HG03520 (cell line): ENCODE results near the gene TP53I11.
A peak's percentile ranks its signal among the peaks of the same experiment; 100 is the strongest.

ENCODE experiments used
- ATAC-seq: cut with Tn5 transposase; IDR thresholded peaks from one replicate; pipeline ENCODE4 v1.9.1; 2021; ENCODE audit warnings: mild to moderate bottlenecking, moderate library complexity; ENCODE audit not compliant: unreplicated experiment

TP53I11 gene

DNA sequence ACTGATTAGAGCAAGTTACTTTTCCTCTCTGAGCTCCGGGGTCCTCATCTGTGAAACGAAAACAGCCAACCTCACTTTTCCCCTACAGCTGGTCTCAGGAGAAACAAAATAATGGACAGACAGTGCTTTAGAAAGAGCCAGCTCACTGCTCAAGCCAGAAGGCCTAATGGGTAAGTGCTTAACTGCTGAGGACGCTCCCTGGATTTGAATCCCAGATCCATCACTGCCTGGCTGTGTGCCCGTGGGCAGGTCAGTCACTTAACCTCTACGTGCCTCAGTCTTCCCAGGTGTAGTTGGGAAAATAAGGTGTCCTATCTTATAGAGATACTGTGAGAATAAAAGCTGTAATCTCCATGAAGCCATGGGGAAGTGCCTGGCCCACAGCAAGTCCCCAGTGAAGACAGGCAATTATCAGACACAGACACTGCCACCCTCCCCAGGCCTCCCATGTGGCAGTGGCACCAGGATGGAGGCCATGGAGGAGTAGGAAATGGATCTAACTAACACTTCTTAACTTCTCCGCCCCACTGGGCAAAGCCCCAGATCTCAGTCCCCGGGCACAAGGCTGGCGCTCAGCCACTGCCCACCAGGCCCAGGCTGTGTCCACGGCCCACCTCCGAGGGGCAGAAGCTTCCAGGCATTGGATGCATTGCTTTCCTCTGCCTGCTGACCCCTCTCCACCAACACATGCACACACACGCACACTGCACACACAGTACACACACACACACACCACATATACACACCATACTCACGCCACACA, 9.2 kb downstream of the TP53I11 start:
- no peak for ATAC-seq

DNA sequence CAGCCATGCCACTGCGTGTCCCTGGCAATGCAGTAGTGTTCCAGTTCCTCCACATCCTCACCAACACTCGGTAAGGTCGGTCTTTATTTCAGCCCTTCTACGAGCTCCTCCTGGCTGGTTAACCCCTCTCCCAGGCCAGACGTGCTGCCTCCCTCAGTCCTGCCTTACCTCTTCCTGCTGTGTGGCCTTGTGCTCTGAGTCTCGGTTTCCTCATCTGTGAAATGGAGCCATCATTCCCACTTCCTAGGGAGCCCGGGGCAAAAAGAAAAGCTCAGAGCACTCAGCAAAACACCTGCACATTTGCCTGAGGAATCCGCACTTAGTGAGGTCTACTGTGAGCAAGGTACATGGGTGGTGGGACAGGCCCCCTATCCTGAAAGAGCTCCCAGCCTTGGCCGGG, 9.8 kb downstream of the TP53I11 start:
- ATAC-seq: no peak

DNA sequence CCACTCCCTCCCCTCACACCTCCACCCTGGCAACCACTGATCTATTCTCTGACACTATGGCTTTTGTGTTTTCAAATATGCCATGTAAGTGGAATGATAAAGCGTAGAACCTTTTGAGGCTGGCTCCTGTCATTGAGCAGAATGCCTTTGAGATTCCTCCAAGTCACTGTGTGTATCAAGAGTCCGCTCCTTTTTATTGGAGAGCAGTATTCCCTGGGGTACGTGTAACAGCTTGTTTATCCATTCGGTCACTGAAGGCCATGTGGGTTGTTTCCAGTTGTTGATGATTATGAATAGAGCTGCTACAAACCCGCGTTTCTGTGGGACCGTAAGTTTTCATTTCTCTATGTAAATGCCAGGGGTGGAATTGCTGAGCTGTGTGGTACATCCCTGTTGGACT, 10.3 kb downstream of the TP53I11 start:
- ATAC-seq: no peak

DNA sequence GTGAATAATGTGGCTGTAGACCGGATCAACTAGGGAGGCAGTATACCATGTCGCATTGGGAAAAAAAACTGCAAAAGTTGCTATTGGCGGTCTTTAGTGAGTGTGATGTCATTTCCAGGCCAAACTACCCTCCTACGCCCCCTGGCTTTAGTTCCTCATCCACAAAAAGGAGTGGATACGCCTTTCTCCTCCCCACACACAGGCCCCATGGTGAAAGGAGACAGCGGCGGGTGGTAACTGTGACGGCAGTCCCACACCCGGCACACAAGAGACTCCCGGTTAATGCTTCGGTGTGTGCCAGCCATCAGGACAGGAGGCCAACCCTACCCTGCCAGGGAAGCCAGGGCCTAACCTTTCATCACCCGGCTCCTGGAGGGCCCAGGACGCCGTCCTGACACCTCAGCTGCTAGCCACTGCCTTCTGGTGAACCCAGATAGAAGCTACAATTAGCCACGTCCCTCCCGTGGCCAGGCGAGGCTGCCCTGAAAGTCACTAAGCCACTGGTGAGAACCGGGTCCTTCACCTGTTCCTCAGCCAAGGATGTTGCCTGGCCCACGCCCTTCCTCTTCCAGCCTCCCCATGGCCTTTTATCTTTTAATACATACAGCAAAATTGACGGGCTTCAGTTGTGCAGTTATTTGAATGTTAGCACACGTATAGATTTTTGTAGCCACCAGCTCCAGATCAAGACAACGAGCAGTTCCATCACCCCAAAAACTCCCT, 10.8 kb downstream of the TP53I11 start:
- no peak for ATAC-seq

DNA sequence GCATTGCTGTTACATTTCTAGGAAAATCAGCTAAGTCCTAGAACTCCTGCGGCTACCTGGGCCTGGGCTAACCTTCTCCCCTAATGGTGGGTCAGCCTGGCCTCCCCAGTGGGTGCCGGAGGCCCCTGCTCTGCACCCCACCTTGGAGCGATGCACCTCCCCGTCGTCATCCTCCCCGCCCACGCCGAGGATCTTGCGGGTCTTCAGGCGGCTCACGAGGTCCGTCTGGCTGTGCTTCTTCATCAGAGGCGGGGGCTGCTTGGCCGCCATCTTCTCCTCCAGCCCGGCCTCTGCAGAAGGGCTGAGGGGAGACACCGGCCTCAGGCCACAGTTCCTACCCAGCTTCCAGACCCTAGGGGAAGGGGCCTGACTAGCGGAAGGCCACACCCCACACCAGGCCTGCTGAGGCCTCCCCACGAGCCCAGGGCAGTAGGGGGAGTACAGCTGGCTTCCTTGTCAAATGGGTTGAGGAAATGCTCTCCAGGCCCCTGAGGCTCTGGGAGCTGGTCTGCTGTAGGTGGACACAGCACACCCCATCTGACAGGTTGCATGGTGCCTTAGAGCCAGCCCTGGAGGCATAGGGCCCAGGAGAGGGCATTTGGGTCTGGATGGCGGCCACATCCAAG, 12.5 kb downstream of the TP53I11 start:
- no peak for ATAC-seq

DNA sequence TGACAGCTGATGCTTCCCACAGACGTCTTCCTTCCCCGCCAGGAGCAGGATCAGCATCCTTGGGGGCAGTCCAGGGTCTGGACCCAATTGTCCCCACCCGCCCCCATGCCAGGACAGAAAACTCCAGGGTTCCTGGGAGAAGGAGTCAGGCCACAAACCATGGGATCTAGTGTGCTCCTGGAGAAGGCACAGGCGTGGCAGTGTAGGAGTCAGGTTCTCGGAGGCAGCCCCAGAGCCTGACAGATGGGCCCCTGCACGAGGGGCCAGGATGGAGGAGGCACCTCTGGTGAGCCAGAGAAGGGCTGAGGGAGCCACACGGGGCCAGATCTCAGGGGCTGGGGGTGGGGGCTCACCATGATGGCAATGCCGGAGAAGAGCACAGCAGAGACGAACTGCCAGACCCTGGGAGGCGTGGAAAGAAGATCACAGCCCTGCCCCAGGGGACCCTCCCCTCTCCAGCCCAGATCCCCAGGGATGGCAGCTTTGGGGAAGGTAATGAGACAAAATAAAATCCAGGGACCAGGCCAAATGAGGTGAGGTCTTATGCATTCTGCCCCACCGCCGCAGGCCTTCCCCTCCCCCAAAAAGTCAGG, 13.6 kb downstream of the TP53I11 start:
- no peak for ATAC-seq

DNA sequence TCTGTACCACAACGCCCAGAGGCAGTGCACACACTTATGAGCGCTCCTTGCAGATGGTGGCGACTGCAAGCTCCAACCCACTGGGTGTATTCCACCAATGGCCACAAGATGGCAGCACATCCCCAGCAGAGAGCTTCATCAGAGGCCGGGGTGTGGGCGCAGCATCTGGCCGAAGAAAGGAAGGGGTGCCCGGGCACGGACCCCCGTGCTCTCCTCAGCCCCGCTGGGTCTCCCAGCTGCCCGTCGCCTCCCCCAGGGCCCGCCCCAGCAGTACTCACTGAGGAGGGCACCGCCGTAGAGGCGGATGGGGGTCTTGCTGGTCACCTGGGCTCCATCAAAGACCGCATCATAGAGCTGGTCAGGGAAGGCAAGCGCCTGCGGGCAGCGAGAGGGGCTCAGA, 14.2 kb downstream of the TP53I11 start:
- peak; percentile 61 for ATAC-seq

DNA sequence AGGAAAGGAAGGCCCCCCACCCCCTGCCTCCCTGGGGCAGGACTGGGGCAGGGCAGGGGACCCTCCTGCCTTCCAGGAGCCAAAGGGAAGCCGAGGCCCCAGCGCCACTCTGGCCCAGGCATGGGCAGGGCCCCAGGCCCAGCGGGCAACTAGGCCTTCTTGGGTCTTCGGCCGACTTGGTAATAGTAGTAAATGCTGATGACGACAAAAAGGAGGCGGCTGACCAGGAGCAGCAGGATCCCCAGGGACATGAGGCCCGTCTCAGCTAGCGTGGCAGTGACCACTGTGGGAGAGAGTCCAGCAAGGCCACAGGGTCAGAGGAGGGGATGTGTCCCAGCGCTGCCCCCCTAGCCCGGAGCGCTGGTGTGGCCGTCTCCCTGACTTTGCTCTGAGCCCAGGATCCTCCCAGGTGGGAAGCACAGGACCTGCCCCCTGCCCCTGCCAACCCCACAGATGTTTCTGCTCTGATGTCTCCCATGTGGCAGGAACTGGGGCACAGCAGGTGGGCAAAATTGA, 15.9 kb downstream of the TP53I11 start:
- no peak for ATAC-seq

DNA sequence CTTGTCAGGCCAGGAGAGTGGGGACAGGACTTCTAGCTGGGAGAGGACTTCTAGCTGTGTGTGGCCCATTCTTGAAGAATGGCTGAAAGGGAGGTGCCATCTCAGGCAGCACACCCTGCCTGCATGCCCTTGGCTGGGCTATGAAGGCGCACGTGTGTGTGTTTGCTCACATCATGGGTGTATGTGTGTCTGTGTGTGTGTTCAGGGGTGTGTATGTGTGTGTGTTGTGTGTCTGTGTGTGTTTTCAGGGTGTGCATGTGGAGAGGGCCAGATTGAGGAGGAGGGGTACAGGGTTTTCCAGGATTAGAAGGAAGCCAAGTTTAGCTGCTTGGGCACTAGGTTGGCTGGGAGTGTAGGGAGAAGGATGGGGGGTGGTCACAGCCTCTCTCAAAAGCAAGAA, 16.6 kb downstream of the TP53I11 start:
- ATAC-seq: no peak

DNA sequence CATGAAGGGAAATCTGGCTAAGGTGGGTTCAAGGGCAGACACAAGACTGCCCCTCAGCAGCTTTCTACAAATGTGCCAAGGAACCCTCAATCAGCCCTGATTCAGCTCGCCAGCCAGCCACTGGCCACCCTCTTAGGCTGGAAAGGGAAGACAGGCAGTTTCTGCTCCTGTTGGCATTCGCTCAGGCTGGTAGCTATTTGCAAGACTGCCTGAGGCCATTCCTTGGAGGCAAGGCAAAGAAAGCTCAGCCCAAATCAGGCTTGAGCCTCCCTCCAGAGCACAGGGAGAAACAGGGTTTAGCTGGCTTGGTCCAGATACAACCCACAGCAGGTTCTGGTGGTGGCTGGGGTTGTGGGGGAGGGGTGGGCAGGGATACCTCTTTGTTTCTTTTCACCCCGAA, 19.2 kb downstream of the TP53I11 start:
- no peak for ATAC-seq

DNA sequence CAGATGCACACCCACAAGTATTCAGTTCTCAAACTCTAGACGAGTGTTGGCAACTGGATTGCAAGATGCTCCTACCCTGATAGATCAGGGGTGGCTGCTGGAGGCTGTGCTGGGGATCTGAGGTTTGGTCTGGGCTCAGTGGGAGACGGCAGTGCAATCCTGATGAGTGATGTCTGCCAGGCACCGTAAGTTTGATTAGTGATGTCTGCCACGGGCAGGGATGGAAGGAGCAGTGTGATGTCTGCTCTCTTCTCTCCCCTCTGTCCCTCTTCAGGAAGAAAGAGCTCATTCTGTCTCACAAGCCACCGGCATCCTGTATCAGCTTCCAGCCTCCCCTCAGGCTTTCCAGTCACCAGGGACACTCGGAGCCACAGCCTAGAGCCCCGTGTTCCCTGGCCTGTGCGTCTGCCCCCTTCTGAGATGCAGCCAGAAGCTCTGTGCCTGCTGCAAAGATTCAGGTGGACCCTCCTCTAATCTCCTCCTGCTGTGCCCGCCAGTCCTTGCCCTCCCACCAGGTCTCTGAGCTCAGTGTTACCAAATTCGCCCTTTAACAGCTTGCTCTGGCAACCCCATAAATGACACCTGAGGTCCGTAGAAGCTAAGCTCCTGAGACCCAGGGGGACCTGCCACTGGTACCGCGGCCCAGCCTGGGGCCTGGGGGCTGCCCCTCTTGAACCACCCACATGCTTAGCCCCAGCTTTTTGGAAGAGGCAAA, 19.9 kb downstream of the TP53I11 start:
- no peak for ATAC-seq

DNA sequence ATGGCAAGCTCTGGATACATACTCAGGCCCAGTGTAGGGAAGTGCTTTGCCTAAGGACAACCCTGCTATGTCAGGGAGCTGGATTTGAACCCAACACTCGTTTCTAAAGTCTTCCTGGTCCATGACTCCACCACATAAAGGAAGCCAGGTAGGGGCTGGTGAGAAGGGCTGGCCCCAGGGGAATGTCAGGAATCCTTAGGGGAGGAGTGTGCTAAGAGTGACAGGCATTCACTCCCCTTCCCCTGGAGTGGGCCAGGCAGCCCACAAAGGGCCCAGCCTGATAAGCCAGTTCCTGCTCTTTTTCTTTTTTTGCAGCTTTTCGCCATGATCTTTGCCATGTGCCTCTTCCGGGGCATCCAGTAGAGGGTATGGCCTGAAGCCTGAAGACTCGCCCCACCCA, 21.9 kb downstream of the TP53I11 start:
- ATAC-seq: no peak

DNA sequence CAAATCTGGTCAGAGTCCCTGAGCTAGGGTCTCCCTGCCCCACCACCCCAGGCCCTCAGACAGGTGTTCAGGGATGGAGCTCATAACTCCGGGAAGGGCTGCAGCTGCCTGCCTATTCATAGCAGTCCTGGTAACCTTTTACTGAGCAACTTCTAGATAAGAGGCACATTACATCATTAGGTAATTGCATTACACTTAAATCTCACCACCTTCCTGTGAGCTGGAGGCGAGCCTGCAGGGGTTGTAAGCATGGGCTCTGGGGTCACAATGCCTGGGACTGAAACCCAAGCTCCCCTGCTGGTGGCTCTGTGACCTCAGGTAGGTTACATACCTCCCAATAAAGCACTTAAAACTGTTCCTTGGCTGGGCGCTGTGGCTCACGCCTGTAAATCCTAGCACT, 22.5 kb downstream of the TP53I11 start:
- ATAC-seq: no peak

DNA sequence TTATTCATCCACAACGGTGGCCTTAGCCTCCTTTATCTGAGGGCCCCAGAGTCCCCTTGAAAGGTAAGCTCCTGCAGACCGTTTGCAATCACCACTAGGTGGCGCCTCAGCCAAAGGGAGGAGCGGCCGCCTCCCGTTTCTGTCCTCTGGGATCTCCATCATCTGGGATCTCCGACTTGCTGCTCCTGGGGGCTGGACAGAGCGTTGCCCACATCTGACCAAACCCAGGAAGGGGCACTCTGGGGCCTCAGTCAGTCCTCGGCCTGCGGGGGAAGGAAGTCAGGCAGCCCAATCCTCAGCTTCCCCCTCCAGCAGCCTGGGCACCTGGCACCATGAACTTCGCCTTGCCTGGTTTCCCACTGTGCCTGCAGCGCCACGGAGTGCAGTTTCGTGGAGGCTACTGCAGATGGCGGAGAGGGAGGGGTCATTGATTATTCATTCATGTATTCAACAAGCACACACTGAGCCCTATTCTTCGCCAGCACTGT, 23.5 kb downstream of the TP53I11 start:
- no peak for ATAC-seq

DNA sequence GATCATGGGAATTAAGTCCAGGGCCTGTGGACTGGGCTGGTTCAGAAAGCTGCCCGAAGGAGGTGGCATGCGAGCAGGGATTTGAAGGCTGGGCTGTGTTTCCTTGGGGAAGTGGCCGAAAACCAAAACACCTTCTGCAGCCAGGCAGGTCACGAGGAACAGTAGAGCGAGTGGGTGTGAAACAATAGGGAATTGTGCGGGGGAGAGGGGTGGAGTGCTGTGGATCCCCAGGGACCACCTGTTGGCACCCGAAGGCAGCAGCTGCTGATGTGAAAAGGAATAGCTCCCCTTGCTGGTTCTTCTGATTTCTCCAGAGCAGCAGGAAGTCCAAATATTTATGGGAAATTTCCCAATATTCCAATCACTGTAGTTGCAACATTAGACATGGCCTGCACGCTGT, 24.6 kb downstream of the TP53I11 start:
- ATAC-seq: no peak

DNA sequence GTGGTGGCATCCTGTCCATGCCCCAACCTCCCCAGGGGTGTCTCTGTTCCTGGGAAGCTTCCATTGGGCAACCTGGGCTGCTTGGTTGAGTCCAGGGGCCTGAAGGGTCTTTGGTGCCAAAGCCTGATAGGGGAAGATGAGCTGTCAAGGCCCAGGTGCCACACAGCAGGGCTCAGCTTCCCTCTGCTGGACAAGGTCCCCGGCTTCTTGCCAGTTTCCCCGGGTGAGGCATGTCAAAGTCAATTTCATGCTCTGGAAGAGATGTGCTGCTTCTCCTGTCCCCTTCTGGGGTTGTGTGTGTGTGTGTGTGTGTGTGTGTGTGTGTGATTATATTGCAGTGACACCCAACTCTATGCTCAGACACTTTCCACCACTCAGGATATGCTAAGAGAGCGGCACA, 26.9 kb downstream of the TP53I11 start:
- no peak for ATAC-seq

DNA sequence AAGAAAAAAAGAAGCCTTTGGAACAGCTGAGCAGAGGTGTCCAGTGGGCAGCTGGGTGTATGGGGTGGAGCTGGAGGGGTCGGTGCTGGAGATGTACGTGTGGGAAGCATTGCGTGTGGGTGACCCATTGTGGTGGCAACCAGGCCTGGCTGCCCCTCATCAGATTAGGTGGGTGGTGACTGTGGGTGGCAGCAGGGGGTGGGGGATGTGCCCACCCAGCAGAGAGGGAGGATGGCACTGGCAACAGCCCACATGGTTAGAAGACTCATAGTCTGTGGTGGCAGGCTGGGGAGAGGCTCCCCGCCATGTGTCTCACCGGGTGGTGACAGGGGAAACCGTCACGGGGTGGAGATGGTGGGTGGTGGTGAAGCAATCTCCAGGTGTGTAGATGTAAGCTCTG, 27.6 kb downstream of the TP53I11 start:
- no peak for ATAC-seq

DNA sequence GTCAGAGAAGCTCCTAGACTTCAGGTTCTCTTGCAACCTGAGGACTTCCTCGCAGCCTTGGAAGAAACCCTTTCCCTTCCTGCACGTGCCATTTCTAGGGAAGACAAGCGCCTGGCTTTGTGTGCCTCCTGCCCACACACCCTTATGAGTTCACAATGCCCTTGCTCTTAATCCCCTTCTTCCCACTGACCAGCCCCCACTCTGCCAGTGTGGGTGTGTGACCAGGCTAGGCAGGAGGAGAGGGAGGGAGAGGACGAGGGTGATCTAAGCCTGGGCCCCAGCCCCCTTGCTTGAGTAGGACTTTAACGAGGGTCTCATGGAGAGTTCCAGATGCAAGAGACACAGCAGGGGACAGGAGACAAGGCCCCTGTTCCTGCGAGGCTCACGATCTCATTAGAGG, 30.2 kb downstream of the TP53I11 start:
- ATAC-seq: no peak

DNA sequence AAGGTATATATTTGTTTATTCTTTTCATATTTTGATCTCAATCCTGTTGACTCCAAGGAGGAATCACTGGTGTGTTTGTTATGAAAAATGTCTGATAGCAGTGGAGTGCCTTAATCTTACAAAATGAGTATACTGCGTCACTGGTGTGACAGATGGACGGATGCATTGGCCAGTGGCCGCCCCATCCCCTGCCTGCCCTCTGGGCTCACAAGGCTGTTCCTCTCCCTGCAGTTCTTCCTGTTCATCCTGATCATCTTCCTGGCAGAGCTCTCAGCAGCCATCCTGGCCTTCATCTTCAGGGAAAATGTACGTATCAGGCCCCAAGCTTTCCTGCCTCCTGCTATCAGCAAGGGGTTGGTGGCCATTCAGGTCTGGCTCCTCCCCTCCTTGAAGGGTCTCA, 32.9 kb downstream of the TP53I11 start:
- ATAC-seq: no peak

DNA sequence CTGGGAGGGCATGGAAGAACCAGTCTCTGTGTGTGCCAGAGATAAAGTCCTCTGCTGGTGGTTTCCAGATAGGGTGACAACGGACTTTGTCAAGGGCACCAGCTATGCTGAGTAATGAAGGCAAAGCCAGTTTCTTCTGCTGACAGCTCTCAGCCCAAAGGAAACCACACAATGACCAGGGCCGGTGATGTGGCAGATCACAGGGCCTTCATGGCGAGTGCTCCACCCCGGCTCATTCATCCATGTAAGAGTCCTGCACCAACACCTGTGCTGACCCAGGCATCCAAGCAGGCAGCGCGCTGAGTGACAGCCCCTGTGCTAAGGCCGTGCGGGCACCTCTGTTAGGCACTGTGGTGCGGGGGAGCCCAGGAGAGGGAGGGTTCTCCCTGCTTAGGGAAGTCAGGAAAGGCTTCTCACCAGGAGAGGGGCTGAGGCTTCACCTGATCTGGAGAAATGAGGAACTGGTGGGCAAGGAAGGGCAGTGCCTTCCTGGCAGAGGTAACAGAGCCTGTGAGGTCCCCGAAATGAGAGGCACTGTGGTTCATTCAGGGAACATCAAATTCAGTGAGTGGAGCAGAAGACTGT, 33.8 kb downstream of the TP53I11 start:
- no peak for ATAC-seq
